ENCODE results near the gene SEMA3D. TPM values are rescaled to one million over a fixed set of nuclear protein-coding genes. Genes with fewer than 3 reads are reported as not detected.

Gene SEMA3D
- total RNA-seq, 2 experiments from 2014 or later, result not detected

DNA sequence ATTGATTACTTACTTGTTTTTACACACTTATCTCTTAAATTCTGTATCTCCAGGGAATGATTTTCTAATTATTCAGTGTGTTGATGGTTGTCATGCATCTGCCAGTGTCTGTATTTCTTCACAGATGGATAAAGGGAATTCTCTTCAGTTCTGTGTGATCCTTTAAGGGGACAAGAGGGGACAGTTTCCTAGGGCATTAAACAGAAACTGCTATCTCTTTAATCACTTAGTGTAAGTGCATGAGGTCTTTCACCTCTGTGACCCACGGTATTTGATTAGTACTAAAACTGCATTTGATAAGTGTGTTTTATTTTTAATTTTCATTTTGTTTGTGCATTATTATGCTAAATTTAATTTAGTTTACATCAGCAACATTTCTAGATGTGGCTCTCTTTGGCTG, 26.6 kb upstream of the SEMA3D start:
- intact Hi-C loops (cut with micrococcal nuclease), result no loop called here
- H3K4me3 Mint-ChIP-seq, result no peak overlapping the region
- CTCF ChIA-PET, result no interaction called here
- H3K27ac Mint-ChIP-seq, result no peak overlapping the region
- H3K9me3 Mint-ChIP-seq, result no peaks in the 10 kb centered on the region
- DNase-seq, result no peak
- H3K4me1 Mint-ChIP-seq (ENCODE audit: low read depth), result no peaks in the 10 kb centered on the region
- H3K27me3 Mint-ChIP-seq (ENCODE audit: low read depth), result no peaks in the 10 kb centered on the region
- no peaks in the 10 kb centered on the region for H3K36me3 Mint-ChIP-seq (ENCODE audit: low read depth)

DNA sequence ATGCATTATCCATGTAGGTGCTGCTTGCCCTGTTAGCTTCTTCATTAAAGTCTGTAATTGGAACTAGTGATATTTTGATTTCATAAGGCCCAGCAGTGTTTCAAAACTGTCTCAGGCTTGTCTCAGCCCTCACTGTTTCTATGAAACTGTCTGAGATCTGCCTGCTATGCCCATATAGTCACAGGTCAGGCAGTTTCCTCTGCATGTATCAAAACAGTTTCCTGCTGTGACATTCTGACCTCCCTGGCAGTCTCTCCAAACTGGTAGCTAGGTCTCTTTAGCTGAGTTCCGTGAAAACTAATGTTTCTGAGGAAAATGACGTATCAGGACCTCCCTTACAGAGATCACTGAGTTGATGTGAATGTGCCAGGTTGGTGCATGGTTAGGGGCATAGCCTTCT, 18.9 kb upstream of the SEMA3D start:
- H3K4me1 Mint-ChIP-seq (ENCODE audit: low read depth), result no peaks in the 10 kb centered on the region
- no peaks in the 10 kb centered on the region for H3K27me3 Mint-ChIP-seq (ENCODE audit: low read depth)
- DNase-seq, result no peak
- CTCF ChIA-PET, result no interaction called here
- H3K9me3 Mint-ChIP-seq, result peaks cover 3% of the 10 kb centered on the region
- no peak overlapping the region for H3K4me3 Mint-ChIP-seq
- intact Hi-C loops (cut with micrococcal nuclease), result no loop called here
- H3K27ac Mint-ChIP-seq, result no peak overlapping the region
- H3K36me3 Mint-ChIP-seq (ENCODE audit: low read depth), result no peaks in the 10 kb centered on the region

DNA sequence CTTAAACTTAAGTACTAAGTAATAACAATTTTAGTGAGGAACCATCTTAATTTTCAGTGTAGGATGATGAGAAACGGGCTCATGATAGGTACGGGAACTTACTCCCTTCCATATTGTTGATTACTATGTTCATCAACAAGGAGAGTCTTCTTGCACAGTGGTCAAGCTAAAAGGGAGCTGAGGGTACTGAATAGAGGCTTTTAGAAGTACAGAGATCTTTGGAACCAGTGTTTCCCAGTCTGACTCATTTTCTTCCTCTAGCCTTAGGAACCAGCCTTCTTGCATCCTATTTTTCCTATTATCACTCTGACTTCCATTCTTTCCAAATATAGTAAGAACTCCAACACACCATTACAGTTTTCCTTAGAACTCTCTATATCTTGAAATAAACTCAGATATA, 17.6 kb upstream of the SEMA3D start:
- CTCF ChIA-PET, result interaction anchor here (1.3 kb wide), 1 partner anchor 15 kb away, joined by 3 read pairs; no protein-coding TSS in a partner anchor
- Mint-ChIP-seq H3K36me3 (ENCODE audit: low read depth) (no peaks in the 10 kb centered on the region), H3K4me1 (ENCODE audit: low read depth) (no peaks in the 10 kb centered on the region), H3K9me3 (peaks cover 3% of the 10 kb centered on the region), H3K4me3 (no peak overlapping the region), H3K27me3 (ENCODE audit: low read depth) (no peaks in the 10 kb centered on the region), H3K27ac (no peak overlapping the region)
- intact Hi-C loops (cut with micrococcal nuclease), result no loop called here
- DNase-seq, result no peak

- no peak overlapping the region for H3K4me3 Mint-ChIP-seq
- peaks cover 3% of the 10 kb centered on the region for H3K9me3 Mint-ChIP-seq
- DNase-seq, result no peak
- CTCF ChIA-PET, result interaction anchor here (0.6 to 1.3 kb wide), 2 partner anchors 16 to 519 kb away, joined by 3 to 4 read pairs; no protein-coding TSS in a partner anchor
- no peaks in the 10 kb centered on the region for H3K36me3 Mint-ChIP-seq (ENCODE audit: low read depth)
- no peaks in the 10 kb centered on the region for H3K4me1 Mint-ChIP-seq (ENCODE audit: low read depth)
- no peaks in the 10 kb centered on the region for H3K27me3 Mint-ChIP-seq (ENCODE audit: low read depth)
- H3K27ac Mint-ChIP-seq, result no peak overlapping the region
- intact Hi-C loops (cut with micrococcal nuclease), result no loop called here
Measured at GRCh38 chr7:85204061-85204460, 17.2 kb upstream of the SEMA3D start.

- no peaks in the 10 kb centered on the region for H3K36me3 Mint-ChIP-seq (ENCODE audit: low read depth)
- CTCF ChIA-PET, result interaction anchor here (0.6 kb wide), 1 partner anchor 333 kb away, joined by 3 read pairs; no protein-coding TSS in a partner anchor
- peaks cover 3% of the 10 kb centered on the region for H3K9me3 Mint-ChIP-seq
- no peaks in the 10 kb centered on the region for H3K27me3 Mint-ChIP-seq (ENCODE audit: low read depth)
- intact Hi-C loops (cut with micrococcal nuclease), result no loop called here
- H3K4me1 Mint-ChIP-seq (ENCODE audit: low read depth), result no peaks in the 10 kb centered on the region
- no peak for DNase-seq
- H3K4me3 Mint-ChIP-seq, result no peak overlapping the region
- no peak overlapping the region for H3K27ac Mint-ChIP-seq
Measured at GRCh38 chr7:85201209-85201608, 14.4 kb upstream of the SEMA3D start.

- CTCF ChIA-PET, result no interaction called here
- H3K4me3 Mint-ChIP-seq, result no peak overlapping the region
- intact Hi-C loops (cut with micrococcal nuclease), result no loop called here
- no peaks in the 10 kb centered on the region for H3K9me3 Mint-ChIP-seq
- H3K36me3 Mint-ChIP-seq (ENCODE audit: low read depth), result no peaks in the 10 kb centered on the region
- no peak for DNase-seq
- no peaks in the 10 kb centered on the region for H3K4me1 Mint-ChIP-seq (ENCODE audit: low read depth)
- H3K27me3 Mint-ChIP-seq (ENCODE audit: low read depth), result no peaks in the 10 kb centered on the region
- H3K27ac Mint-ChIP-seq, result no peak overlapping the region
Measured at GRCh38 chr7:85196696-85197095, 9.8 kb upstream of the SEMA3D start.

DNA sequence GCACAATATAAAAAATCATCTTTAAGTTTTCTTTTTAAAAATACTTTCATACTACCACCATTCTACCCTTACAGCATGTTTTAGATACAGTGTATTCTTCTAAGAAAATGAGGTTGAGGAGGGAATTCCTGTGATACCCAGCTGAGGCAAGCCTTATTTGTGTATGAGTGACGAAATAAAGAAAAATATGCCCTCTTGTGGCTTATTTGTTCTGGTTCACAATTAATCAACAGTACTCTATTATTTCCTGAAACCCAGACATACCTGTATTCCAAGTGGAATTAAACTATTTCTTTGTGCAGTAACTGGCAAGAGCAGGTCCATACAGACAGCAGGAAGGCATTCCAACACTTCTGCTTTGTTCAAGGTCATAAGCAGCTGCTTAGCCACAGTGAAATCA, 4.5 kb upstream of the SEMA3D start:
- Mint-ChIP-seq H3K27me3 (ENCODE audit: low read depth) (peaks cover 16% of the 10 kb centered on the region), H3K4me1 (ENCODE audit: low read depth) (no peaks in the 10 kb centered on the region), H3K4me3 (no peak overlapping the region), H3K36me3 (ENCODE audit: low read depth) (no peaks in the 10 kb centered on the region), H3K9me3 (no peaks in the 10 kb centered on the region), H3K27ac (no peak overlapping the region)
- CTCF ChIA-PET, result no interaction called here
- no peak for DNase-seq
- intact Hi-C loops (cut with micrococcal nuclease), result no loop called here

- CTCF ChIA-PET, result no interaction called here
- H3K27ac Mint-ChIP-seq, result no peak overlapping the region
- H3K36me3 Mint-ChIP-seq (ENCODE audit: low read depth), result no peaks in the 10 kb centered on the region
- intact Hi-C loops (cut with micrococcal nuclease), result loop anchor here (1.0 to 10.0 kb wide), 3 partner anchors 145 to 1281 kb away; no protein-coding TSS in a partner anchor
- no peaks in the 10 kb centered on the region for H3K9me3 Mint-ChIP-seq
- no peak for DNase-seq
- H3K4me1 Mint-ChIP-seq (ENCODE audit: low read depth), result peaks cover 4% of the 10 kb centered on the region
- H3K27me3 Mint-ChIP-seq (ENCODE audit: low read depth), result peaks cover 46% of the 10 kb centered on the region
- H3K4me3 Mint-ChIP-seq, result peak overlapping the region; percentile 12
Measured at GRCh38 chr7:85186083-85186520, 754 bp downstream of the SEMA3D start.

GRCh38 chr7:85185424-85186082, 1.3 kb downstream of the SEMA3D start:
- H3K9me3 Mint-ChIP-seq, result peaks cover 3% of the 10 kb centered on the region
- no peak overlapping the region for H3K27ac Mint-ChIP-seq
- peaks cover 46% of the 10 kb centered on the region for H3K27me3 Mint-ChIP-seq (ENCODE audit: low read depth)
- intact Hi-C loops (cut with micrococcal nuclease), result loop anchor here (1.0 to 10.0 kb wide), 3 partner anchors 144 to 1282 kb away; no protein-coding TSS in a partner anchor
- H3K4me1 Mint-ChIP-seq (ENCODE audit: low read depth), result peaks cover 4% of the 10 kb centered on the region
- DNase-seq, result no peak
- CTCF ChIA-PET, result no interaction called here
- no peaks in the 10 kb centered on the region for H3K36me3 Mint-ChIP-seq (ENCODE audit: low read depth)
- H3K4me3 Mint-ChIP-seq, result no peak overlapping the region

DNA sequence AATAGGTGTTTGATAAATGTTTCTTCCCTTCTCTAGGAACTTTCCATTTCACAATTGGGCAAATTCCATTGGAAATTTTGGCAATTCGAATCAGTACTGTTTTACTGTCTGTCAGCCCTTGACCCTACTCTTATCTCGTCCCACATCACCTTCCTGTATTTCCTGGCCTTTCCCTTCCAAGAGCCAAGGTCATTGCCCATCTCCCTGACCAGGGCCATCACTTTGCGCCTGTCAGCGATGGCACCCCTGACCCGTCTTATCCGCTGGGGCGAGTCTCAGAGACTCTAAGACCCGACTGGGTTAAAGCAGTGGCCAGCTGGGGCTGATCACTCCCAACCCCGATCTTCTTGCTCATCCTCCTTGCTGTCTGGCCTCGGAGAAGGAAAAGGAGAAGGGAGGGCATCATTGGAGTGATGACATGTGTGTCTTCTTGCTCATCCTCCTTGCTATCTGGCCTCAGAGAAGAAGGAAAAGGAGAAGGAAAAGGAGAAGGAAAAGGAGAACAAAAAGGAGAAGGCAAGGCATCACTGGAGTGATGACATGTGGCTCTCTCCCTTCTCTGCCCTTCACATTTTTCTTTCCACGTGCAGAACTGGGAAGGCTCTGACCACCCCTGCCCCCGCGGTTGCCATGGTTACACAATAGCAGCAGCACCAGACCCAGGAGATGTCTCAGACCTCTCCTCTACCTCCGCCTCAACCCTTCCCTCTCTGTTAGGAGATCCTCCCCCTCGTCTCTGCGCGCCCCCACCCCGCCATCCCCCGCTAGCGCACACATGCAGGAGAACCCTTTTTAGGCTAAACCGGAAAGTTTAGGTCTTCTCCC, 2.0 kb downstream of the SEMA3D start:
- intact Hi-C loops (cut with micrococcal nuclease), result loop anchor here (5.0 to 10.0 kb wide), 2 partner anchors 570 to 1282 kb away; no protein-coding TSS in a partner anchor
- Mint-ChIP-seq H3K27me3 (ENCODE audit: low read depth) (peaks cover 45% of the 10 kb centered on the region), H3K27ac (no peak overlapping the region), H3K4me1 (ENCODE audit: low read depth) (peaks cover 4% of the 10 kb centered on the region), H3K4me3 (no peak overlapping the region), H3K36me3 (ENCODE audit: low read depth) (no peaks in the 10 kb centered on the region), H3K9me3 (peaks cover 8% of the 10 kb centered on the region)
- CTCF ChIA-PET, result no interaction called here
- DNase-seq, result no peak

DNA sequence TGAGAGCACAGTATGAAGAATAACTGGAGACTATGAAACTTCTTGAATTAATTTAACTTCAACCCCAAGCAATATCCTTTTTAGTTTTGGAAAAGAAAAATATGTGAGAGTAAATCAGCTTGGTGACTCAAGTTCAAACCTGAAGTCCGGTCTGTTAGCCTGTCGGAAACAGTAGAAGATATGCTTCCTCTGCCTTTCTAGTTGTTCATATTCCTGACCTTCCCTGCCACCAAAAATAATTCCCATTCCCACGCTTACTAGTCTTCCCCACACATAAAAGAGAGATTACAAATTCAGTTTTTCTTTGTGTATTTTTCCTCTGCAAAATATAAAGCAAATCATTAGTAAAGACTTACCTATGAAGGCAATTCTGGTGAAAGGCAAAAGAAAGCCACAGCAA, 3.6 kb downstream of the SEMA3D start:
- H3K4me1 Mint-ChIP-seq (ENCODE audit: low read depth), result peaks cover 4% of the 10 kb centered on the region
- H3K4me3 Mint-ChIP-seq, result no peak overlapping the region
- H3K9me3 Mint-ChIP-seq, result peaks cover 11% of the 10 kb centered on the region
- intact Hi-C loops (cut with micrococcal nuclease), result loop anchor here (10.0 kb wide), 1 partner anchor 572 kb away; no protein-coding TSS in a partner anchor
- DNase-seq, result no peak
- no peak overlapping the region for H3K27ac Mint-ChIP-seq
- CTCF ChIA-PET, result no interaction called here
- peaks cover under 1% of the 10 kb centered on the region for H3K36me3 Mint-ChIP-seq (ENCODE audit: low read depth)
- peaks cover 44% of the 10 kb centered on the region for H3K27me3 Mint-ChIP-seq (ENCODE audit: low read depth)

DNA sequence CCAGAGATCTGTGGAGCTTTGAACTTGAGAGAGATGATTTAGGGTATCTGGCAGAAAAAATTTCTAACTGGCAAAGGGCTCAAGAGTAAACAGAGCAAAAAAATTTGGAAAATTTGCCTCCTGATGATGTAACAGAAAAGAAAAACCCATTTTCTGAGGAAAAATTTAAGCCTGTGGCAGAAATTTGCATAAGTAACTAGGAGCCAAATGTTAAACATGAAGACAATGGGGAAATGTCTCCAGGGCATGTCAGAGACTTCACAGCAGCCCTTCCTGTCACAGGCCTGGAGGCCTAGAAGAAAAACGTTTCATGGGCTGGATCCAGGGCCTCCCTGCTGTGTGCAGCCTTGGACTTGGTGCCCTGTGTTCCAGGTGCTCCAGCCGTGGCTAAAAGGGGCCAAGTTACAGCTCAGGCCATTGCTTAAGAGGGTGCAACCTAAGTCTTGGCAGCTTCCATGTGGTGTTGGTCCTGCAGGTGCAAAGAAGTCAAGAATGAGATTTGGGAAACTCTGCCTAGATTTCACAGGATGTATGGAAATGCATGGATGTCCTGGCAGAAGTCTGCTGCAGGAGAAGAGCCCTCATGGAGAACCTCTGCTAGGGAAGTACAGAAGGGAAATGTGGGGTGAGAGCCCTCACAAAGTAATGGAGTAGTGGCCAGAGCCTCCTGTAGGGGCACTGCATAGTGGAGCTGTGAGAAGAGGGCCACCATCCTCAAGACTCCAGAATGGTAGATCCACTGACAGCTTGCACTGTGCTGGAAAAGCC, 8.1 kb downstream of the SEMA3D start:
- CTCF ChIA-PET, result interaction anchor here (0.6 kb wide), 1 partner anchor 185 kb away, joined by 4 read pairs; no protein-coding TSS in a partner anchor
- no peak for DNase-seq
- peaks cover 15% of the 10 kb centered on the region for H3K9me3 Mint-ChIP-seq
- H3K27me3 Mint-ChIP-seq (ENCODE audit: low read depth), result peaks cover 8% of the 10 kb centered on the region
- intact Hi-C loops (cut with micrococcal nuclease), result no loop called here
- H3K4me3 Mint-ChIP-seq, result no peak overlapping the region
- H3K36me3 Mint-ChIP-seq (ENCODE audit: low read depth), result peaks cover 3% of the 10 kb centered on the region
- H3K27ac Mint-ChIP-seq, result no peak overlapping the region
- no peaks in the 10 kb centered on the region for H3K4me1 Mint-ChIP-seq (ENCODE audit: low read depth)
